Subcutaneous adipose tissue (tissue), 4 donors: ENCODE results near the gene GPC5. TPM values are rescaled to one million over a fixed set of nuclear protein-coding genes. Genes with fewer than 3 reads are reported as not detected.

Experiments used
- CTCF ChIP-seq: fragments of 450-650 bp; IDR thresholded peaks from one replicate; pipeline ENCODE4 v1.5.1; 2016; ENCODE audit warnings: low read depth, mild to moderate bottlenecking, control low read depth, antibody characterized with exemption, moderate library complexity
- total RNA-seq, 4 donors: library from RNA; depleted of rRNA; stranded (reverse); fragments of >200 nt; gene quantifications; one replicate each; pipeline ENCODE4 v1.1.0, GENCODE V29; 2016

The GPC5 gene
- total RNA-seq, 4 donors from 2014 or later: 0.16 to 0.44 TPM; not detected in 2

GRCh38 chr13:91785431-91786119 lies 387.2 kb downstream of the GPC5 start:
- TF ChIP-seq CTCF: no peak

- no peak for TF ChIP-seq CTCF
Observed at GRCh38 chr13:91792054-91792453, 393.6 kb downstream of the GPC5 start.

GRCh38 chr13:91797567-91797966 lies 399.1 kb downstream of the GPC5 start:
- no peak for TF ChIP-seq CTCF

- no peak for TF ChIP-seq CTCF
Observed at GRCh38 chr13:91802957-91803356, 404.5 kb downstream of the GPC5 start.

GRCh38 chr13:91804724-91805123 lies 406.3 kb downstream of the GPC5 start:
- no peak for TF ChIP-seq CTCF

GRCh38 chr13:91805605-91806004 lies 407.2 kb downstream of the GPC5 start:
- no peak for TF ChIP-seq CTCF

GRCh38 chr13:91809161-91809560 lies 410.7 kb downstream of the GPC5 start:
- no peak for TF ChIP-seq CTCF
